Measurements from ENCODE around the gene AGPAT1. TPM values are rescaled to one million over a fixed set of nuclear protein-coding genes. Genes with fewer than 3 reads are reported as not detected.
A peak's percentile ranks its signal among the peaks of the same experiment; 100 is the strongest.

AGPAT1 gene
- total RNA-seq, 1 experiment from 2014 or later, result 80.4 TPM

DNA sequence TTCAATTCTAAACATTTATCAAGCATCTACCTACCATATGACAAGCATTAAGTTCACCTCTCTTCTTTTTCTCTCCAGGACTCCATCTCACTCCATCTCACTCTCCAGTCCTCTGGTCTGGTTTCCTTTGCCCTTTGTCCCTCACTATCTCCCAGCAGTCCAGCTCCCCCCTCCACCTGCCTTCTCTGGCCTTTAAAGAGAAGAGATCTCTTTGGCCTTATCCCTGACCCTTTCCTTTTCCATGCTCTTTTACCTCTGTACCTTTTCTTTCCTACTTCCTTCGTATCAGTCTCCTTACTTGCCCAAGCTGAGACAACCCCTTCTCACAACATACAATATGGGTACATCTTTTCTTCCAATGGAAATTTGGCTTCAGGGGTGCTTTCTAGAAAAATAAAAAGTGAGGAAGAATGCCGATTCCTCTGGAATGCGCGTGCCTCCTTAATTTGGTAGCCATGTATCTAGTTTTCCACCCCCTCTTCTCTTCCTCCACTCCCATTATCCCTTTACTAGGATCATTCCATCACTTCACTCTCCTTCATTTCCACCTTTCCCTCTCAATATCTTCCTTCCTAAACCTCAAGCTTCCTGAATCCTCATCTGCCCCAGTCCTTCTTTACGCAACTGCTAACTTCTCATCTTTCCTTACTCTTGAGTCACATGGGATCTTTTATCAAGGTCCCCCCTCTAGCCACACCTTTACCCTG, 745 bp upstream of the AGPAT1 start:
- DNase-seq (ENCODE audit: low spot score), result no peak
- in situ Hi-C loops (cut with HindIII; ENCODE audit: low sequenced_read_pairs), result no loop called here

DNA sequence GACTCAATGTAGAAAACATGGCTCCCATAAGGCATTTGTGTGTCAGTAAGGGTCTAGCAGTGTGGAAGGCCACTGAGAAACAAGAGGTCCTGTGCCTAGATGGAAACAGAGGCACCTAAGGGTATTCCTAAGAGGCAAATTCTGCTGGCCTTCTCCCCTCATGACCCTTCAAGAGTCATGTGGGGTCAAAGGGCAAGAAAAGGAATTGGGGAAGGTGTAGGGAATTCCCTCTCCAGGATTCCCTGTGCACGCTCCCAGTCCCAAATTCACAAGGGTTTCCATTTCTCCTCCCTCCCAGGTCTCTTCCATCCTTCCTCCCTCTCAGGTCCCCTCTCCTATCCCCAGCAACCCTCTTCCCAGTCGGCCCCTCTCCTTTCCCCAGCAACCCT, 568 bp downstream of the AGPAT1 start:
- no peak for DNase-seq (ENCODE audit: low spot score)
- in situ Hi-C loops (cut with HindIII; ENCODE audit: low sequenced_read_pairs), result no loop called here

DNA sequence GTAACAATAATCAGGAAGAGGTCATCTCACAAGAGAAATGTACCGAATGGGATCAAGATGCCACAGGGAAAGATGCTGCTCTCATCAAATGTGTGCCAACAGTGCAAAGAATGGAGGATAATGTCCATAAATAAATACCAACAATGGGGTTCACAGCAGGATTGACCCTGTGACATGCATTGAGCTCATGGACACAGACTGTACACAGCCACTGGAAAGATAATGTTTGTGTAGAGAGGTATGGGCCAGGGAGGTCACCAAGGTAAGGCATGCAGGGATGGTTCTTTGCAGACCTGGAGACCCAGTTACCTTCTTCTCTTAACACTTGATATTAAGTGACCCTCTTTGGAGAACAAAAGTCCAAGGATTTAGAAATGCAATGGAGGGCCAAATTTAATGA, 1.5 kb downstream of the AGPAT1 start:
- in situ Hi-C loops (cut with HindIII; ENCODE audit: low sequenced_read_pairs), result no loop called here
- no peak for DNase-seq (ENCODE audit: low spot score)

DNA sequence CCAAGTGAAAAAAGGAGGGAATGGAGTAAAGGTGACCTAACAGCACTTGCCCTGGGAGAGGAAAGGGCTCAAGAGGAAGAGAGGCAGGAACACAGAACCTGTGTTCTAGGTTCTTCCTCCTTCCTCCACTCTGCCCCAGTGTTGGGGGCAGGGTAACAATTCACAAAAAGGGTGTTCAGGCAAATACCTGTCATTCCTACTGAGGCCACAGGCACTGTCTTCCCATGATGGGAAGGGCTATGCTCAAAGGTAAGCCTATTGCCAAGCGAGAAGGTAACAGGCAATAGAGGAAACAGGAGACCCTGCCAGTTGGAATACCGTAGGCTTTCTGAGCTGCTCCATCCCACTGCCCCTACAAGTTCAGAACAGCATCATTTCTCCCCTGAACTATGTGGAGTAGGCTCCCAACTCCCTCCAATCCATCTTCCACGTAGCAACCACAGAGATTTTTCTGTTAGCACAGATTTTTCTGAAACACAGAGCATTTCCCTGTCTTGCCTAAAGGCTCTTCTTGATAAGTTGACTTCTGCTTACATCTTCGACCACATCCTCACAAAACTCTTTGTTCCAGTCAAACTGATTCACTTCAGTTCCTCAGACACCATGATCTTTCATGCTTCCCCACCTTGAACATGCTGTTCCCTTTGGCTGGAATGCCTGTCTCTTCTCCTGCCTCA, 2.7 kb downstream of the AGPAT1 start:
- in situ Hi-C loops (cut with HindIII; ENCODE audit: low sequenced_read_pairs), result no loop called here
- no peak for DNase-seq (ENCODE audit: low spot score)

DNA sequence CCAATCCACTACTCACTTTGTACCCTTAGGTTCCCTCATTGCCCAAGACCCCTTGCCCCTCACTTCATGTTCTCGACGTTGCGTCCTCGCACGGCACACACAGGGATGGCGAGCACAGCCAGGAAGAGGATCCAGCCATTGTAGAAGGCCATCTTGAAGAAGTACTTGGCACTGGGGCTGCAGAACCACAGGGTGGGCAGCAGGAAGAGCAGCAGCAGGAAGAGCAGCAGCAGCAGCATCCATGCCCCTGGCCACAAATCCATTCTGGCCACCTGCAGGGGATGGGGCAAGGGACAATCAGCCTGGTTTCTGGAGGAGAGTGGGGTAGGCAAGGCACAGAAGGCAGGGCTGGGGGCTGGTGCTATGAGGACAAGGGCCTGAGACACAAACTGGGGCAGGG, 4.7 kb downstream of the AGPAT1 start:
- DNase-seq (ENCODE audit: low spot score), result no peak
- in situ Hi-C loops (cut with HindIII; ENCODE audit: low sequenced_read_pairs), result no loop called here

DNA sequence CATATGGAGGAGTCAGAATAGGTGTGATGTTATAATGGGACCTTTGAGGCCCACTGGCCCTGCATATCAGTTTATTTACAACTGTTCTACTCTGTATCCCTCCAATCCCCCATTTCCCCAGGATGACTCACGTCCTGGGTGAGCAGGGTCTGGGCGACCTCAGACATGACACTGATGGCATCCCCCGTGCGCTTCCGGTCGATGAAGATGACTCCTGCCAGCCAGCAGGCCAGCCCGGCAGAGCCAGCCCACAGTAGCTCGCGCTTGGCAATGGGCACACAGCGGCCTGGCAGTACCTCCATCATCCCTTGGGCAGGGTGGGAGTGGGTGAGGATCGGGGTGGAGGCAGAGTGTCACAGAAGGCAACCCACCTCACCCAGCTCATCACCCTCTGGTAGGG, 5.6 kb downstream of the AGPAT1 start:
- in situ Hi-C loops (cut with HindIII; ENCODE audit: low sequenced_read_pairs), result no loop called here
- no peak for DNase-seq (ENCODE audit: low spot score)

DNA sequence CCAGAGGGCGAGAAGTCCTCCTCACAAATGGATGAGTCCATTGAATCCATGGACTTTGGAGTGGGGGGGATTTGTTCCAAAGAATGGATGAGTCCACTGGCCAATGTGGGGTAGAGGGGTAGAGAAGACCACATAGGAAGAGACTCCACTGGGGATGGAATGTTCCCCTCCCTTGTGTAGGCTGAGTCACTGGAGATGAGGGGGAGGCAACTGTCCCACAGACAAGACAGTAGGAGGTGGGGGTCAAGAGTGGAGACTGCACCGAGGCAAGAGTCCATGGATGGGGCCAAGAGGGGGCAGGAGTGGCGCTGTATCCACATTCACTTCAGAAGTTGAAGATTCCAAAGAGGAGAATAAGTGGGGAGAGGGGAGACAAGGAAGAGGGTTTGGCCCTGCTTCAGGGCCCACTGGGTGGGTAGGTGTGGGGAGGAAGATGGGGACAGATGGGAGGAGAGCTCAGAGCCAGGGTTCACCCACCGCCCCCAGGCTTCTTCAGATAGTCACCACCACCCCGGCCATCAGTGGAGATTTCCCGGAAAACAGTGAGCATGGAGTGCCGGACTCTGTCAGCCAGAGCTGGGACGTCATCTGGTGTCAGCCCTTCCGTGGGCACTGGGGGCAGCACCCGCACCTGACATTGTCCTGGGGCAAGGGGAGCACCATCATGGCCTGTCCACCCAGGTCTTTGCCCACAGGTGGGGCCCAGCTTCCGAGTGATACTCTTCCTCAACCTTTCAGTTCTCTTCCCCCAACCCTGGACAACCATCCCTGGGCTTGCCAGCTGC, 6.9 kb downstream of the AGPAT1 start:
- DNase-seq (ENCODE audit: low spot score), result no peak
- in situ Hi-C loops (cut with HindIII; ENCODE audit: low sequenced_read_pairs), result no loop called here

DNA sequence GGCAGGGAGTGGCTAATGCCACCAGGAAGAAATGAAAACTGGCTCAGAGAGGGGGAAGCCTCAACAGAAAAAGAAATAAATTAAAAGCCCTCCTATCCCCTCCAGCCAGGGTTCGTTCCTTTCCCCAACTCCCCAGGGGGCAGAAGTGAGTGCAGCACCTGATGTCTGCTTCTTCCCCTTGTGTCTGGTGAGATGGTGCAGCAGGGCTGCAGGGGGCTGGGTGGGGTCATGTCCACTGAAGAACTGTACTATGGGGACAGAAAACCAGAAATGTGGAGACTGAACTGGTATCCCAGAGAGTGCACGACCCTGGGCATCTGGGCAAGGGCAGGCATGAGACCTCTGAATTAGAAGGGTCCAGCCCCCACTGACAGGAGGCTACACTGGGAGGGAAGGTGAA, 7.5 kb downstream of the AGPAT1 start:
- in situ Hi-C loops (cut with HindIII; ENCODE audit: low sequenced_read_pairs), result no loop called here
- no peak for DNase-seq (ENCODE audit: low spot score)

DNA sequence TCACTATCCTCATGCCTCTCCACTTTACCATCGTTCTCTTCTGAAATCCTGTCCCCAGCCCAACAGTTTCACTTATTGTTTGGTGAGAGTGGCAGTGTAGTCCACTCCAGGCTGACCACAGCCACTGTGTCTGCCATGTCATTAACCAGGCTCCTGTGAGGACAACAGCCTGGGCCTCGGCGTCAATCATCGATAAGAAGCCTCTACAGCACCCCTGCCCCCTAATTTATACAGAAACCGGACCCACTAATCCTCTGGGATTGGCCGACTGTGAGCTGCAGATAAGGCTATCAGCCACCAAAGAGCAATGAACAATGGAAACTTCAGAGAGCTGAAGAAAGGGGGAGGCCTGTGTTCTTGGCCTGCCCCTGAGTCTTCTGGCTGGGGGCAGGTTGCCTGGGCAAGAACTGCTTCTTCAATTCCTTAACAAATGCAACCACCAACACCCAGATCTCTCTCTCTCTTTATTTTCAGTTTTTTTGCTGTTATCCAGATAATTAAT, 8.1 kb downstream of the AGPAT1 start:
- DNase-seq (ENCODE audit: low spot score), result no peak
- in situ Hi-C loops (cut with HindIII; ENCODE audit: low sequenced_read_pairs), result no loop called here

DNA sequence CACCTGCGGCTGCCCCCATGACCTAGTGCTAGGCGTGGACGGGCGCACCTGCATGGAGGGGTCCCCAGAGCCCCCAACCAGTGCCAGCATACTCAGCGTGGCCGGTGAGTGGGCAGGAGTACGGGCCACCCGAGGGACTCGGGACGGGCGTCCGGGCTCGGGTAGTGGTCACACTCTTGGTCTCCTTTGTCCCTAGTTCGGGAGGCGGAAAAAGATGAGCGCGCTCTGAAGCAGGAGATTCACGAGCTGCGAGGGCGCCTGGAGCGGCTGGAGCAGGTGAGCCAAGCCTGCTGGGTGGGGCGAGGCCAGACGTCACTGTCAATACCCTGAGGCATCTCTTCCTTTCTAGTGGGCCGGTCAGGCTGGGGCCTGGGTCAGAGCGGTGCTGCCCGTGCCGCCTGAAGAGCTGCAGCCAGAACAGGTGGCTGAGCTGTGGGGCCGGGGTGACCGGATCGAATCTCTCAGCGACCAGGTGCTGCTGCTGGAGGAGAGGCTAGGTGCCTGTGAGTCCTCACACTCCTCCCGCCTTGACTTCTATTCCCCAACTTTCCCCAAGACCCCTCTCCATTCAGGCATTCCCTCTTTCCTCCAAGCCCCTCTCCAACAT, 8.6 kb downstream of the AGPAT1 start:
- in situ Hi-C loops (cut with HindIII; ENCODE audit: low sequenced_read_pairs), result no loop called here
- DNase-seq (ENCODE audit: low spot score), result no peak

DNA sequence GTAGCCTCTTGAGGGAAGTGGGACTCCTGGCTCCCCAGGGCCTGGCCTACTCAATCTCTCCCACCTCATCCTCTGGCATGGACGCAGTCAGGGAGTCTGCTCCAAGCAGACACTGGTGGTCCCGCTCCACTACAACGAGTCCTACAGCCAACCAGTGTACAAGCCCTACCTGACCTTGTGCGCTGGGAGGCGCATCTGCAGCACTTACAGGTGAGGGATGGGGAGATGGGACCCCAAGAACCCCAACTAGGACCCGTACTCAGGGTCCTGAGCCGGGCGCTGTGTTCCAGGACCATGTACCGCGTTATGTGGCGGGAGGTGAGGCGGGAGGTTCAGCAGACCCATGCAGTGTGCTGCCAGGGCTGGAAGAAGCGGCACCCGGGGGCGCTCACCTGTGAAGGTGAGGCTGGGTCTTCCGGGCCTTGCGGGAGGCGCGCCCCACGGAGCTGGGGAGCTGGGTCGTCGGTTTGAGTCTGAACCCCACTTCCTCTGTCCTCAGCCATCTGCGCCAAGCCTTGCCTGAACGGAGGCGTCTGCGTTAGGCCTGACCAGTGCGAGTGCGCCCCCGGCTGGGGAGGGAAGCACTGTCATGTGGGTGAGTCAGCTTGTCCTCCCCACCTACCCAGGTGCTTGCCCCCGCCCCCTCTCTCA, 9.3 kb downstream of the AGPAT1 start:
- in situ Hi-C loops (cut with HindIII; ENCODE audit: low sequenced_read_pairs), result no loop called here
- no peak for DNase-seq (ENCODE audit: low spot score)

DNA sequence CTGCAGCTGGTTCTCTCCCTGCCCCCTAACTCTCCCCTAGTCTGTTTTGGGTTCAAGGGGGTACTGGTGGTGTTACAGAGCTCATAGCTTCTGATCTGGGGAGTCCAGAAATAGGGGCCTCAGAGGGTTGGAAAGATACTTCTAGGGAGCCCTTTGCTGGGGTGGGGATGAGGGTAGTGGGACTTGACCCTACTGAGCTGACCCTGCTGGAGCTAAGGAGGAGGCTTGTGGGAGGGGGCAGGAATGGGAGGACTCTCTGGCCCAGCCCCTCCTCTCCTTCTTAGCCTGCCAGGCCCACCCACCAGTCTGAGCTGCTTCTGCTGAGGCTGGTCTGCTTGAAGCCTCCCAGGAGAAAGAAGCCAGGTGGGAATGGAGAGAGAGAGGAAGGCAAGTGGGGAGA, 11.6 kb downstream of the AGPAT1 start, which contains the start of gene EGFL8:
EGFL8 (plus strand) TSS at position 301 of the 400 bp plus-strand sequence. CDS start 1,571 bp downstream, outside the sequence.
- DNase-seq (ENCODE audit: low spot score), result no peak
- in situ Hi-C loops (cut with HindIII; ENCODE audit: low sequenced_read_pairs), result no loop called here

DNA sequence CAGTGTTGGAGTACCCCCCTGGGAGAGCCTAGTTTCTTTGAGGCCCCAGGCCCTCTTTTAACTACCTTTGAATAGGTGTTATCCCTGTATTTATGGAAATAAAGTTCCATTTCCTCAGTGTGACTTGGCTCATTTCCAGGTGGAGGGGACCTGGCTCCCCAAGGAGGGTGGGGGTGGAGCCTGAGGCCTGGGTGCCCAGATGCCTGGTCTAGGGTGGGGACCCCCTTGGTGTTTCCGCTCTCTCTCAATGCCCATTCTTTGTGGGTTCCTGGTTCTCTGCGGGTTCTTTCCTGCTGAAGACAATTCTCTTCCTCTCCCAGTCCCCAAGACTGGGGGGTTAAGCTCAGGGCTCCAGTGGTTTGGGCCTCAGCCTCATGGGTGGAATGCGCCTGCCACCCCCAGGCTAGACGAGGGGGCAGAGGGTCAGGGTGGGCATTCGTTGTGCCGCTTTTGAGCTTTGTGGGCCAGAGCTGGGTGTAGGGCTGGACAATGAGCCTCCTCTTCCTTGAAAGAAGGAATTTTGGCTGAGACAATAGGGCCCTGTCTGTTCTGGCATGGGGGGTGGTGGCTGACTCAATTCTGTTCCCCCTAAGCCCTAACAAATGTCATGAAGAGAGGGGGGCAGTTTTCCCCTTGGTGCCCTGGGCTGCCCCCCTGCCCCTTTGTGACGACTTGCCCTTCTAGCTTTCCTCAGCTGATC, 12.2 kb downstream of the AGPAT1 start:
- no peak for DNase-seq (ENCODE audit: low spot score)
- in situ Hi-C loops (cut with HindIII; ENCODE audit: low sequenced_read_pairs), result no loop called here

DNA sequence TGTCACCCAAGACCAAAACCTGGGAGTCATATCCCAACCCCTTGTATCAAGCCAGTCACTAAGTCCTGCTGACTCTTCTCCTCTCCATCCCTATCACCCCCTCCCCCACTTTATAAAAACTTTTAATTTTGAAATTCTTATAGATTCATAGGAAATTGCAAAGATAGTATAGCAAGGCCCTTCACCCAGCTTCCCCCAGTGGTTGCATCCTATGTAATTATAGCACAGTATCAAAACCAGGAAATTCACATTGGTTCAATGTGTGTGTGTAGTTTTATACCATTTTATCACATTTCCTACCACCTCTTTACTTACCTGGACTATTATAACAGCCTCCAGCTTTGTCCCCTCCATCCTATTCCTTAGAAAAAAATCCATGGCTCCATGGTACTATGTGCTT, 17.8 kb downstream of the AGPAT1 start:
- in situ Hi-C loops (cut with HindIII; ENCODE audit: low sequenced_read_pairs), result no loop called here

DNA sequence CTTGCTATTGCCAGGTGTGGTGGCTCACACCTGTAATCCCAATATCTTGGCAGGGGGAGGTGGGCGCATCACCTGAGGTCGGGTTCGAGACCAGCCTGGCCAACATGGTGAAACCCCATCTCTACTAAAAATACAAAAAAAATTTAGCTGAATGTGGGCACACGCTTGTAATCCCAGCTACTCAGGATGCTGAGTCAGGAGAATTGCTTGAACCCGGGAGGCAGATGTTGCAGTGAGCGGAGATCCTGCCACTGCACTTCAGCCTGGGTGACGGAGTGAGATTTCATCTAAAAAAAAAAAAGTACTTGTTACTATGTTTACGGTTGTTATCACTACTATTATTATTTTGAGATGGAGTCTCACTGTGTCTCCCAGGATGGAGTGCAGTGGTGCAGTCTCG, 19.0 kb downstream of the AGPAT1 start:
- DNase-seq (ENCODE audit: low spot score), result no peak
- in situ Hi-C loops (cut with HindIII; ENCODE audit: low sequenced_read_pairs), result no loop called here

More for the DNA sequence above, 17.8 kb downstream of the AGPAT1 start:
- no peak for DNase-seq (ENCODE audit: low spot score)

DNA sequence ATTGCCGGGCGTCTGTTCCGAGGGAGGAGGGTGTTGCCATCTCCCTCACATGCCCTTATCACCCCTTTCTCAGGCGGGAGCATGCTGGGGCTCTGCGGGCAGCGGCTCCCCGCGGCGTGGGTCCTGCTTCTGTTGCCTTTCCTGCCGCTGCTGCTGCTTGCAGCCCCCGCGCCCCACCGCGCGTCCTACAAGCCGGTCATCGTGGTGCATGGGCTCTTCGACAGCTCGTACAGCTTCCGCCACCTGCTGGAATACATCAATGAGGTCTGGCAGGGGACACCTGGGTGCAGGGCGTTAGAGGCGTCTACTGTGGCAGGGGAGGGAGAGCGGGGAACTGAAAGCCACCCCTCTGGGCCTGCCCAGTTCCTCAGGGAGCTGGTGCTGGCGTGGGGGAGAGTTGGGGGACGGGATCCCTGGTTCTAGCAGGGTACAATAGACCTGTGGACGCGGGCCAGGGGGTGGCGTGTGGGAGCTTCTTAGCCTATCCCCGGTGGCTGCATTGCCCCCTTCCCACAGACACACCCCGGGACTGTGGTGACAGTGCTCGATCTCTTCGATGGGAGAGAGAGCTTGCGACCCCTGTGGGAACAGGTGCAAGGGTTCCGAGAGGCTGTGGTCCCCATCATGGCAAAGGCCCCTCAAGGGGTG, 21.2 kb downstream of the AGPAT1 start:
- in situ Hi-C loops (cut with HindIII; ENCODE audit: low sequenced_read_pairs), result no loop called here
- peak; percentile 72 for DNase-seq (ENCODE audit: low spot score)

DNA sequence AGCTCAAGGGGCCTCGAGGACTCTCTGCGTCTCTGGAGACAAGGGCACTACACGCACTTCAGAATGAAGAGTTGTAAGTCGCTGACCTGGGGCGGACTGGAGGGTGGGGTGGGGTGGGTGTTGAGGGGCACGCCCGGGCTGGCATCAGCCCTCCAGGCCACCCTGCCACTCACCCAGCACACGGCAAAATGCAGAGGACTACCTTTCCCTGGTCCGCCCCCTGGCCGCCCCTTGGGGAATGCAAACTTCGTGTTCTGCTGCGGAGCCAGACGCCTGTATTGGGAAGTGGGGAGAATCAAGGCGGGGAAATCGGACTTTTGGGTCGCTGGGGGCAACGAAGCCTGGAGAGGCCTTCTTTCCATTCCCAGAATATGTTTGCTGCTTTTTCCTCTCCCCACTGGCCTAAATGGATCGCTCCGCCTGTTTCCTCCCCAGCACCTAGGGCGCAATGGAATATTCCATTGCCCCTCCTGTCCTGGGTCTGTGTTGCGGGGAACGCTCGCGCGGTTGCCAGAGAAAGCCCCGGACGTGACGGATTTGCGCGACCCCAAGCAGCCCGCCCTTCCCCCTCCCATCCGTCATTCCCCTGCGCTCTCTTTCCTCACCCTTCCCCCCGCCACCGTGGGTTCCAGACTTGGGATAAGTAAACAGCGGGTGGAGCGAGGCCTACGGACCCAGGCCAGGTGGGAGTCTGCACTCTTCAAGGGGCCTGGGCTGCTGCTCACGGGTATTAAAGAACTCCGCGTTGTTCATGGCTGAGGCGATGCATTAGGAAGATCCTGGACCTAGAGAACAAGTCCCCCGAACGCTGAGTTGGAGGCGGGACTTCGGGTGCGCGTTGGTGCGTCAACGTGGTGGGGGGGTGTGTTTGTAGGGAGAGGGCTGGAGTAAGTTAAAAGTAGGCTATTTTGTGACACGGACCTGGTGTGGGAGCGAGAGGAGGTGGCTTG, 22.0 kb downstream of the AGPAT1 start, which contains the start of gene PPT2:
PPT2 (plus strand) TSS at position 578 of the 950 bp plus-strand sequence. CDS start 454 bp downstream, outside the sequence.
- in situ Hi-C loops (cut with HindIII; ENCODE audit: low sequenced_read_pairs), result no loop called here
- DNase-seq (ENCODE audit: low spot score), result peak; percentile 95
